ENCODE measurements around the gene CYP2A6. TPM values are rescaled to one million over a fixed set of nuclear protein-coding genes. Genes with fewer than 3 reads are reported as not detected.
"Not testable (repeated sequence)": the region's sequence is repeated elsewhere in the genome, so short reads cannot be mapped to it uniquely, and the experiment has no call there.

CYP2A6 gene
- polyA plus RNA-seq, 3 donors, result 0.14 TPM; not detected in 2

DNA sequence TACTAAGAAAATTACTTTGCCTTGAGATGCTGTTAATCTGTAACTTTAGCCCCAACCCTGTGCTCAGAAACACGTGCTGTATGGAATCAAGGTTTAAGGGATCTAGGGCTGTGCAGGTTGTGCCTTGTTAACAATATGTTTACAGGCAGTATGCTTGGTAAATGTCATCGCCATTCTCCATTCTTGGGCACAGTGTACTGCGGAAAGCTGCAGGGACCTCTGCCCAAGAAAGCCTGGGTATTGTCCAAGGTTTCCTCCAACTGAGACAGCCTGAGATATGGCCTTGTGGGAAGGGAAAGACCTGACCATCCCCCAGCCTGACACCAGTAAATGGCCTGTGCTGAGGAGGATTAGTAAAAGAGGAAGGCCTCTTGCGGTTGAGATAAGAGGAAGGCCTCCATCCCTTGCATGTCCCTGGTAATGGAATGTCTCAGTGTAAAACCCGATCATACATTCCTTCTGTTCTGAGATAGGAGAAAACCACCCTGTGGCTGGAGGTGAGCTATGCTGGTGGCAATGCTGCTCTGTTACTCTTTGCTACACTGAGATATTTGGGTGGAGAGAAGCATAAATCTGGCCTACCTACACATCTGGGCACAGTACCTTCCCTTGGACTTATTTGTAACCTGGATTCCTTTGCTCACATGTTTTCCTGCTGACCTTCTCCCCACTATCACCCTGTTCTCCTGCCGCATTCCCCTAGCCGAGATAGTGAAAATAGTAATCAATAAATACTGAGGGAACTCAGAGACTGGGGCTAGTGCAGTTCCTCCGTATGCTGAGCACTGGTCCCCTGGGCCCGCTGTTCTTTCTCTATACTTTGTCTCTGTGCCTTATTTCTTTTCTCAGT is 27.3 kb downstream of the CYP2A6 start:
- DNase-seq (ENCODE audit: low read depth in 3 of 3, low spot score in 2 of 3), result not testable (repeated sequence)

DNA sequence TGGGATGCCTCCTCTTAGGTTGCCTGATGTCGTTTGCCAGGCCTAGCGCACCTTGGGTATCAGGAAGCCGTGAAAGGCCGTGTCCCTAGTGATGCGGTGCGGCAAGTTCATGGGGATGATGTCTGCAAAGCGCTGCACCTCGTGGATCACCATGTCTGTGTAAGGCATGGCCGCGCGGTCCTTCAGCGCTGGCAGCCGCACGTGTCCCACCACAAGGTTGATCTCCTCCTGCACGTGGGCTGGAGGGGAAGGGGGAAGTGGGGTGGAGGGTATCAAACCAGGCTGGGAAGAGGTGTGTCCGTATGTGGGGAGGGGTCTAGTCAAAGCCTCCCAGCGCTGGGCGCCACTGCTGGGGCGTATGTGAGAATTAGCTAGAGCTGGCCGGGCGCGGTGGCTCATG is 28.1 kb downstream of the CYP2A6 start:
- DNase-seq (ENCODE audit: low read depth in 3 of 3, low spot score in 2 of 3), result no peak

DNA sequence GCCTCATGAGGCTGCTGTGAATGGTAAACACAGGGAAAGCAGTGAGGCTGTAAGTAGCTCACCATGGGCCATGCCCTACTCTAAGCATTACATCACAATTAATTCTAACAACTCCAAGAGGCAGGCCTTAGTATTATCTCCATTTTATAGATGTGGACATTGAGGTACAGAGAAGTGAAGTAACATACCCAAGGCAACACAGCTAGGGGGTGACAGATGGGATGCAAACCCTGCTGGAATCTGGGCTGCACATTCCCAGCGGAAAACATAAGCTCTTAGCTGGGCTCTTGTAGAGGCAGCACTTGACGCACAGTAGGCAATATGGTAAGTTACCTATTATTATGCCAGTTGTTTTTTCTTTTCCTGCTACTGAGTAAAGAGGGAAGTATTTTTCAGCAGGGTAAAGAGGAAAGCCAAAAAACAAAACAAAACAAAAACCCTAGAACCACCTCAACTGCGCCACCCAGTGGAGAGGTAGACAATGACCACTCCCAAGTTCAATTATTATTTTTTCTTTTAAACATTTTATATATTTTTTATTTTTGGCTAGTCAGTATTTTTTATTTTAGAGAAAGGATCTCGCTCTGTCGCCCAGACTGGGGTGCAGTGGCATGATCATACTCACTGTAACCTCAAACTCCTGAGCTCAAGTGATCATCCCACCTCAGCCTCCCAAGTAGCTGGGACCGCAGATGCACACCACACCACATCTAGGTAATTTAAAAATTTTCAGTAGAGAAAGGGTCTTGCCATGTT is 30.6 kb downstream of the CYP2A6 start:
- not testable (repeated sequence) for DNase-seq (ENCODE audit: low read depth in 3 of 3, low spot score in 2 of 3)

DNA sequence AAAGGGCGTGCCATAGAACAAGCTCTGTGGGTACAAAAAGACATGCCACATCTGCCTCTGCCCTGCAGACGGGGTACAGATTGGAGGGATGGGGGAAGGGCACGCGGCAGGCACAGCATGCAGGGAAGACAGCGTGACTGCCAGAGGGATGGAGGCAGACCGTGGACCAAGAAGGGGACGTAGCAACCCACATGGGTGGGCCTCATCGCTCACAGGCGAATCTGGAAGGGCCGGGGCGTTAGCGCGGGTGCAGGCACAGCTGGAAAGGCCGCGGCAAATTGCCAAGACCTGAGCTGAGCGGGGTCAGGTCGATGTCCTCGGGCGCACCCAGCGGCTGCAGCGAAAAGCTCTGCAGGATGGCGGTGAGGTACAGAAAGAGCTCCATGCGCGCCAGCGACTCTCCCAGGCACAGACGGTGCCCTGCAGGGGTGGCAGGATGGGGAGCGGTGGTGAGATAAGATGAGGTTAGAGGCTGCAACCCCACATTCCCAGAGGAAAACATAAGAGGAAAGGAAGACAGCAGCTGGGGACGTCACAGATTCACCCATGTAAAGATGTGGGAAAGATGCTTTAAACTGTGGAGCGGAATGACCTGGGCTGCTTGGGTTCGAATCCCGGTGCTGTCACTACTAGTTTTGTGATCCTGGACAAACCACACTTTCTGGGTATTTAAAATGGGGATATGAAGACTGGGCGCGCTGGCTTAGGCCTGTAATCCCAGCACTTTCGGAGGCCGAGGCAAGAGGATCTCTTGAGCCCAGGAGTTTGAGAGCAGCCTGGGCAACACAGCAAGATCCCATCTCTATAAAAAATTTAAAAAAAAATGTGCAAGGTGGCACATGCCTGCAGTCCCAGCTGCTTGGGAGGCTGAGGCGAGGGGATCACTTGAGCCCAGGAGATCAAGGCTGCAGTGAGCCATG is 31.5 kb downstream of the CYP2A6 start:
- not testable (repeated sequence) for DNase-seq (ENCODE audit: low read depth in 3 of 3, low spot score in 2 of 3)

DNA sequence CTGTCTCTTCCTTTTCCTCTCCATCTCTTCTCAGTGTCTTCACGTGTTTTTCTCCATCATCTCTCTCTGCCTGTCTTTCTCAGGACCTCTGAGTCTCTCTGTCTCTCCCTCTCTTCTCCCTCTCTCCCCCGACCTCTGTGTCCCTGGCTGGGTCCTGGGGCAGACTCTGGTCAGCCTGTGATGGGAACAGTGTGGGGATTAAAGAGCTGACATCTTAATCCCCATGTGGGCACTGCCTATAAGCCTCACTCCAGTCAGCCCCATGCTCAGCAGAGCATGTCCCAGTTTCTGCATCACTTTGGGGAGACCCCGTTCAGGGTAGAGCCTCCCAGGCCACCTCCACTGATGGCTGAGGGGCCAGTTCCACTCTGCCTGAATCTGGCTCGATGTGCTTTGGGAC is 35.0 kb downstream of the CYP2A6 start:
- no peak for DNase-seq (ENCODE audit: low read depth in 3 of 3, low spot score in 2 of 3)

DNA sequence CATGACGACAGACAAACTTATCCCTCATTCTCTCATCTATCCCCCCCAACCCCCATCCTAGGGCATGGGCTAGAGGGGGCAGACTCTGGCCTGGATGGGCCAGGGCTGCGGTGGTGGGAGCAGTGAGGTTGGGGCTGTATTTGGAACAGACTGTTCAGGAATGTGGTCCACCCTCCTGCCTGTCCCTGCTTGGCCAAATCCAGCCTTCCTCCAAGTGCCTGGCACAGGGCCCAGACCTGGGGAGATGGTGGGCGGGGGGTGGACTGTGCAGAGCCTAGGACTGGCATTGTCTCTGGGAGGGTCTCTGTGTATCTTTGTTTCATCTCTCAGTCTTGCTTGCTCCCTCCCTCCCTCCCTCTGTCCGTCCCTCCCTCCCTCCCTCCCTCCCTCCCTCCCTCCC is 37.1 kb downstream of the CYP2A6 start:
- DNase-seq (ENCODE audit: low read depth in 3 of 3, low spot score in 2 of 3), result no peak

DNA sequence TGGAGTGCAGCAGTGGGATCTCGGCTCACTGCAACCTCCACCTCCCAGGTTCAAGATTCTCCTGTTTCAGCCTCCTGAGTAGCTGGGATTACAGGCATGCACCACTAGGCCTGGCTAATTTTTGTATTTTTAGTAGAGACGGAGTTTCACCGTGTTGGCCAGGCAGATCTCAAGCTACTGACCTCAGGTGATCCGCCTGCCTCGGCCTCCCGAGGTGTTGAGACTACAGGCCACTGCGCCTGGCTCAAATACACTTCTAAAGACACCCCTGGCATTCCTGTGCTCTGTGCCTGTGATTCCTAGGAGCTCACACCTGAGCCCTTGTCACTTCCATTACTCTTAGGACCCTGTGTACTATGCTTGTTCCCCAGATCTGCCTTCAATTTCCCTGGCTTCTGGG is 37.7 kb downstream of the CYP2A6 start:
- not testable (repeated sequence) for DNase-seq (ENCODE audit: low read depth in 3 of 3, low spot score in 2 of 3)

DNA sequence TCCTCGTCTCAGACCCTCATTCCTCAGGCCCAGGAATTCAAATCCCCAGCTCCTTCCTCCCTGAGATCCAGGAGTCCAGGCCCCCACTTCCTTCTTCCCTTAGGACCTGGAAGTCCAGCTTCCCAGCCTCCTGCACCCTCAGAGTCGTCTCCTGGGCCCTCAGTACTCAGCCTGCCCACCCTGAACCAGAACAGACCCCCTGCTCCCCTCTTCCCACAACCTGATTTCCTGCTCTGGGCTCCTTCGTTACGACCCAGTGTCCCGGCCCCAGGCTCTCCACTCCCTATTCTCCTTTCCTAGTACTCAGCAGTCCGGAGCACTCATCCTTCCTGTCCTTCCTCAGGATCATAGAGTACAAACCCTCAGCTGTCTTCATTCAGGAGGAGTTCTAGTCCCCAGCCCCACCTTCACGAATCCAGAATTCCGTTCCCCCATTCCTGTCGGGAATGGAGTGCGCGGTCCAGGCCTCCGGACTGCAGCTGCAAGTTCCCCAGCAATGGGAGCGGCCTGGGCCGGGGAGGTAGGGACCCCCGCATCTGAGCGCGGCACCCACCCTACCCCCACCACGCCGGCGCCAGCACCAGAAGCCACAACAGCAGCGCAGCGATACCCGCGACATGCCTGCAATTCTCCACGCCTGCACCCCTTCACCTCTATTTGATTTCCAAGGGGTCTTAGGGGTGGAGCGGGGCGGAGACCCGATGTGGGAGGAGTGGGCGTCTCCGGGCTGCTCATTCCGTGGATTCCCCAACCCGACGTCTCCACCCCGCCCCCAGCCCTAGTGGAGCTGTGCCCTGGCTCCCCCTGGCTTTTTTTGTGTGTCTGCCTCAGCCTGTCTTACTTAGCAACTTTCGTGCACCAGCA is 38.5 kb downstream of the CYP2A6 start:
- no peak for DNase-seq (ENCODE audit: low read depth in 3 of 3, low spot score in 2 of 3)

DNA sequence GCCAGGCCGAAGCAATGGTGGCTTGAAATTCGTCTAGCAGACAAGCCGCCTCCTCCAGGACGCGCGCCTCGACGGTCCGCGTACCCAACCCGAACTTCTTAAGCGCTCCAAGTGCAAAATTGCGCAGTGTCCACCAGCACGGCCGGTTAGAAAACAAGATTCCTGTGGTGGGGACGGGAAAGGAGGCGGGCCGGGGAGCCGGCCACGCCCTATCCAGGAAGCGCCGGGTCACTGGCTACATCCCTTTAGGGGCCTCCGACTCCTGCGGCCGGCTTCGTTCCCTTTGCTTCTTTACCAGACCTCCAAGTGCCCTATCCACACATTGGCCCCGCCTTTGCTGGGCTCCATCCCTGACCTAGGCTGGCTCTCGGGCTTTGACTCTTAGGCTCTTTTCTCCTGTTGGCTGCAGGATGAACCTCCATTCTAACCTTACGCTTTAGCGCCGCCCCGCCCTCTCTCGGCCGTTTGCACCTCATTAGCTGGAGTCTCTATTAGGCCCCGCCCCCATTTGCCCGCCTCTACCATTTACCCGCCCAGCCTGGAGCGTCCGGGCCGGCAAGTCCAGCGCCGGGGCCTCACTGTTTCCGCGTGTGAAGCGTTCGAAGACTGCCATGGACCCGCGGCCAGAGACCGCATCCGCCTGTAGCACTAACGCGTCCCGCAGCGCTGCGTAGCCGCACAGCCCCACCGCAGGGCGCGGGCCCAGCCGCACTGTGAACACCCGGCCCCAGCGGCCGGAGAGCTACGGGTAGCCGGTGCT is 39.4 kb downstream of the CYP2A6 start:
- peak; percentile 53 to 74 (median 64) for DNase-seq (ENCODE audit: low read depth in 3 of 3, low spot score in 2 of 3)

DNA sequence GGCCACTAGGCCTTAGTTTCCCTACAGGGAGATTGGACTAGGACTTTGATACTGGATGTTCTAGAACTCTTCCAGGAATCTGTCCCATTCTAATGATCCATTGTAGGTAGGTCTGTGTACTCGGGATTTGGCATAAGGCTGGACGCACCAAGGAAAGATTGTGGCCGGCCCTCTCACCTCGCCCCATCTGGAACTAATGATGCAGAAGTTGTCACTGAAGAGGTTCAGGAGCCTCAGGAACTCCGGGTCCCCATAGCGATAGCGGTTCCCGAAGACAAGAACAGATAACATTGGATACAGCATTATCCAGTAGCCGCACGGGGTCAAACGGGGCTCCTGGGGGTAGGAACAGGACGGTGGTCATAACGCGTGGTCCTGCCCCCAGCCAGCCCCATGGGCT is 40.1 kb downstream of the CYP2A6 start:
- no peak for DNase-seq (ENCODE audit: low read depth in 3 of 3, low spot score in 2 of 3)

DNA sequence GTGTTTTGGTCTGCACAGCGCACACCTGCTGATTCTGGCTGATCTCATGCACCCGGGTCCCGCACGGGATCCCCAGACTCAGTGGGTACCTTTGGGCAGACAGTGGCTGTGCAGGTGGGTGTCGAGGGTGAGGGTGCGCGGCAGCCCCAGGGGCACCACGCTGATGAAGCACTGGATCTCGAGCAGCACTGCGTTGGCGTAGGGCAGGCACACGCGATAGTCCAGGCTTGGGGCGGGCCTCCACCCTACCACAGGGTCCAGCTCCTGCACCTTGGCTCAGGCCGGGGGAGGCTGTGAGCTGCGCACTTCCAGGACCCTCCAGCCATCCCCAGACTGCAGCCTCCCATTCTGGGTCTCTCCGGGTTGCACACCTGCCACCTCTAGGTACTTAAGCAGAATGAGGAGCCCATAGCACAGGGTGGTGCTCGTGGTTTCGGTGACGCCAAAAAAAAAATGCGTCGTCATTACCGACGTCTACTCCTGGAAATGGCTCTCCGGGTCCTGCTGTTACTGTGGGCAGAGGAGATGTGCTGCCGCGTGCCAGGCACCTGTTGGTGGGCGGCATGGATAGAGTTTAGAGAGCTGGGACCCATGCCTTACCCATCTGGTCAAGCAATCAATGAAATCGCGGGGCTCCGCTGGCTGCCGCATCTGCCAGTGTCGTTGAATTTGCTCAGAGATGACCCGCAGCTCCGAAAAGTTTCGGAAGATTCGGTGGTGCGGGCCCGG is 40.7 kb downstream of the CYP2A6 start:
- no peak for DNase-seq (ENCODE audit: low read depth in 3 of 3, low spot score in 2 of 3)

DNA sequence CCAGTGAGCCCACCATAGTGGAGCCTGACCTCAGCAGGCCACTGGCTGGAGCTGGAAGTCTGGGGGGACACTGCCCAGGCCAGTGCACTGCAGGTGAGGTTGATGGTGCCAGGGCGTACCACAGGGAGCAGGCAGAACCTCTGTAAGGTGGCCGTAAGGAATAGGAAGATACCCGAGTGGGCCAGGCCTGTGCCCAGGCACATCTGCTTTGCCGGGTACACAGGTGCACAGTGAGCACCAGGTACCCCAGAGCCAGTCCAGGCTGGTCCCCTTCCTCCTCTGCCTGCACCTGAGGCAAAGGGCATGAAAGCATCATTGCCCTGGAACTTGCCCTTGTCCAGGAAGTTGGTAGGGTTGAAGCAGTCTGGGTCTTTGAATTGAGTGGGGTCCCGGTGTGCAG is 41.8 kb downstream of the CYP2A6 start:
- DNase-seq (ENCODE audit: low read depth in 3 of 3, low spot score in 2 of 3), result no peak

DNA sequence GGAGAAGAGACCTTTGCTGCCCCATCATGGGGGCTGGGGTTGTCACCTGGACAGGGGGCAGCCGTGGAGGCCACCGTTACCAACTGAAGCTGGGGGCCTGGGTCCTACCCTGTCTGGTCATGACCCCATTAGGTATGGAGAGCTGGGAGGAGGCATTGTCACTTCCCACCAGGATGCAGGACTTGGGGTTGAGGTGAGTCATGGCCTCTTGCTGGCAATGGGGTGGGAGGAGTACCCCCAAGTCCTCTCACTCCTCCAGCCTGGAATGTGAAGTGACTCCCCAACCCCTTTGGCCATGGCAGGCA is 42.3 kb downstream of the CYP2A6 start:
- DNase-seq (ENCODE audit: low read depth in 3 of 3, low spot score in 2 of 3), result no peak

DNA sequence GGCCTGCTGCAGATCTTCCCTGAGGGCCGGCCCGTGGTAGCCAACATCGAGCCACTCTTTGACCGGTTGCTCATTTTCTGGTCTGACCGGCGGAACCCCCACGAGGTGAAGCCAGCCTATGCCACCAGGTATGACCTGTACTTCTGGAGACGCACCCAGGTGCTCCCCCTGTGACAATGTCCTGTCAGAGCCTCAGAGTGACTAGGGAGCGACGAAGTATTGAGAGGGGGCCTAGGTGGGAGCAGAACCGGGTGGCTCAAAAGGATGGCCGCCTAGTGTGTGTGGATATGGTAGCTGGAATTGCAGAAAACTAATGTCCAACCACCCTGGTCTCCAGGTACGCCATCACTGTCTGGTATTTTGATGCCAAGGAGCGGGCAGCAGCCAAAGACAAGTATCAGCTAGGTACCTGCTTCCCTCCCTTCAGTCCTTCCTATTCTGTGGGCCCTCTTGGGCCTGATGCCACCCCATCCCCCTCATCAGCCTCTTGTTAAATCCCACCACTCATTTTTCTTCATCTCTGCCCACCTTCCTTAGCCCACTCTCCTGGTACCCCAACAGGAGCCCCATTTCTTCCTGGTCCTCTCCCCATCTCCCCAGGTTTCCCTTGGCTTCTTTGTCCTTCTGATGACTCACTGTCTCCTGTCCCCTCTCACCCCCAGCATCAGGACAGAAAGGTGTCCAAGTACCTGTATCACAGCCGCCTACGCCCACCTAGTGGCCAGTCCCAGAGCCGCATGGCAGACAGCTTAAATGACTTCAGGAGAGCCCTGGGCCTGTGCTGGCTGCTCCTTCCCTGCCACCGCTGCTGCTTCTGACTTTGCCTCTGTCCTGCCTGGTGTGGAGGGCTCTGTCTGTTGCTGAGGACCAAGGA is 42.9 kb downstream of the CYP2A6 start:
- DNase-seq (ENCODE audit: low read depth in 3 of 3, low spot score in 2 of 3), result no peak

DNA sequence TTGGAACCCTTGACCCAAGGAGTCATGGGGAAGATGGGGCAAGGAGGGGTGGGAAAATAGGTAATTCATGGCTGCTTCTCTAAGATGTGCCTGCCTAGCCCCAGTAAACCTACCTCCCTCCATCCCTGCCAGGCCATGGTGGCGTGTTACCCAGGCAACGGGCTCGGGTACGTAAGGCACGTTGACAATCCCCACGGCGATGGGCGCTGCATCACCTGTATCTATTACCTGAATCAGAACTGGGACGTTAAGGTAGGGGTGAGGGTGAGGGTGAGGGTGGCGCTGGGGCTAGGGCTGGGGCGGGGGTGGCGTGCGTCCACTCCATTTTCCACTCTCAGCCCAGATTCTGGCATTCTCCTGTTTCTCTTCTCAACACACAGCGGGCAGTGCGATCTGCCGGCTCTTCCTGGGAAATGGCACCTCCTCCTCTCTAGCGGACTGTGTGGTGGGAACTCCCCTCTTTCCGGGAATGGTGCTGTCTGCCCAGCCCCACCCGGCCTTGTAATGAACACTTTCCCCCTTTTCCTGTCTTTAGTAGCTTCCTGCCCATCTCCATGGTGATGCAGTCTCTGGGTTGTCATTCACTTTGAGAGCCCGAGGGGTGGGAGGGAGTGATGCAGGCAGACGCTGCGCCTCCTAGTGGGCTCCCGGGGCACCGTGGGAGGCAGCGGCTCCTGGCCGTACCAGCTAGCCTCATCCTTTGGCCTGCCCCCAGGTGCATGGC is 43.7 kb downstream of the CYP2A6 start:
- peak; percentile 78 to 89 (median 82) for DNase-seq (ENCODE audit: low read depth in 3 of 3, low spot score in 2 of 3)

DNA sequence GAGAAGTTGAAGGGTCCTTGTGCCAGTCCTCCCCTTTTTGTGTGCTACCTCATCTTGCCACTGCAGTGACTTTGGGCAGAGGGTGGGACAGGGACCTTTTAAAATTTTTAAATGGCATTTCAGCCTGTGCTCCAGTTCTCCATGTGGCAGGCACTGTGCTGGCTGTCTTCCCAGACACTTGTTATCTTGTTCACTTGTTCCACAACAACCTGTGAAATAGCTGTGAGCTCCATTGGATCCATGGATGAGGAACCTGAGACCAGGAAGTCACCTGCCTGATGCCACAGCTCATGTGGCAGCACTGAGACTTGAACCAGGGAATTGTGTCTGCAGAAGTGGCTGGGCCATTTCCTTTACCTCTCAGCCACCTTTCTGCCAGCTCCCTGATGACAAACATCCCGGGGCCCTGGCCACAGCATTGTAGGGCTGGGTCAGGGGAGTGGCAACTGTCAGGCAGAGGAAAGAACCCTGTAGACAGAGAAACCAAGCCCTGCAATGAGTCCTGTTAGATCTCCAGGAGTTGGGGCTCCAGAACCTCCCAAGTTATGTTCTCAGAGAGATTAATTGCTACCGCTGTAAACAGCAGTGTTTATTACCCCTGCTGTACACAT is 44.9 kb downstream of the CYP2A6 start:
- DNase-seq (ENCODE audit: low read depth in 3 of 3, low spot score in 2 of 3), result no peak

DNA sequence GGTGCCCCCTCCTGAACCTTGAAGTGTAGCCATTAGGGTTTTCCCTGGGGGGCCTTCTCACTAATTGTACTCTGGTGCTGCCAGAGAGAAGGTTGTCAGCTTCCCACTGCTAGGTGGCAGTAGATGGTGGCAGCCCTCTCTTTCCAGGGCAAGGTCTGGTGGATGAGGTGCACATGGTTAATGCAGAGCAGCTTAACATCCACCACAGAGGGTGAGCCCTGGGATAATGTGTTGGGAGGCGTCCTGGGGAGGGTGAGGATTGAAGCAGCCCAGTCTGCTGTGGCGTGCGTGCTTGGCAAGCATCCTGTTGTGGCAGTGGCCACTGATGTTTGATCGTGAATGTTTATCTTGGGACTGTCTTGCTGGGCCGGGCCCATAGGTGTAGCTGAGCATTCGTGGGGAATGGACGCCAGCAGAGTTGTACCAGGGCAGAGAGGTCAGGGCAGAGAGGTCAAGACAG is 45.4 kb downstream of the CYP2A6 start:
- DNase-seq (ENCODE audit: low read depth in 3 of 3, low spot score in 2 of 3), result no peak
